ENCODE data around the gene FAM241B.

Gene FAM241B

GRCh38 chr10:69666756-69667155 is 36.7 kb downstream of the FAM241B start:
- DNase-seq (ENCODE audit: low read depth in 2 of 2), result no peak

- no peak for DNase-seq (ENCODE audit: low read depth in 2 of 2)
Observed at GRCh38 chr10:69668721-69669120, 38.7 kb downstream of the FAM241B start.

GRCh38 chr10:69669409-69669808 is 39.4 kb downstream of the FAM241B start:
- no peak for DNase-seq (ENCODE audit: low read depth in 2 of 2)

GRCh38 chr10:69673521-69673920 is 43.5 kb downstream of the FAM241B start:
- DNase-seq (ENCODE audit: low read depth in 2 of 2), result no peak

- no peak for DNase-seq (ENCODE audit: low read depth in 2 of 2)
Observed at GRCh38 chr10:69674786-69675185, 44.7 kb downstream of the FAM241B start.

- no peak for DNase-seq (ENCODE audit: low read depth in 2 of 2)
Observed at GRCh38 chr10:69676301-69676700, 46.3 kb downstream of the FAM241B start.

- no peak for DNase-seq (ENCODE audit: low read depth in 2 of 2)
Observed at GRCh38 chr10:69677985-69678654, 48.1 kb downstream of the FAM241B start.

GRCh38 chr10:69679736-69680135 is 49.7 kb downstream of the FAM241B start:
- no peak for DNase-seq (ENCODE audit: low read depth in 2 of 2)

GRCh38 chr10:69680610-69681009 is 50.6 kb downstream of the FAM241B start:
- DNase-seq (ENCODE audit: low read depth in 2 of 2), result no peak

- no peak for DNase-seq (ENCODE audit: low read depth in 2 of 2)
Observed at GRCh38 chr10:69681436-69681835, 51.4 kb downstream of the FAM241B start.

- no peak for DNase-seq (ENCODE audit: low read depth in 2 of 2)
Observed at GRCh38 chr10:69682955-69683474, 53.0 kb downstream of the FAM241B start.
